ENCODE results near the gene FUT7.

DNA sequence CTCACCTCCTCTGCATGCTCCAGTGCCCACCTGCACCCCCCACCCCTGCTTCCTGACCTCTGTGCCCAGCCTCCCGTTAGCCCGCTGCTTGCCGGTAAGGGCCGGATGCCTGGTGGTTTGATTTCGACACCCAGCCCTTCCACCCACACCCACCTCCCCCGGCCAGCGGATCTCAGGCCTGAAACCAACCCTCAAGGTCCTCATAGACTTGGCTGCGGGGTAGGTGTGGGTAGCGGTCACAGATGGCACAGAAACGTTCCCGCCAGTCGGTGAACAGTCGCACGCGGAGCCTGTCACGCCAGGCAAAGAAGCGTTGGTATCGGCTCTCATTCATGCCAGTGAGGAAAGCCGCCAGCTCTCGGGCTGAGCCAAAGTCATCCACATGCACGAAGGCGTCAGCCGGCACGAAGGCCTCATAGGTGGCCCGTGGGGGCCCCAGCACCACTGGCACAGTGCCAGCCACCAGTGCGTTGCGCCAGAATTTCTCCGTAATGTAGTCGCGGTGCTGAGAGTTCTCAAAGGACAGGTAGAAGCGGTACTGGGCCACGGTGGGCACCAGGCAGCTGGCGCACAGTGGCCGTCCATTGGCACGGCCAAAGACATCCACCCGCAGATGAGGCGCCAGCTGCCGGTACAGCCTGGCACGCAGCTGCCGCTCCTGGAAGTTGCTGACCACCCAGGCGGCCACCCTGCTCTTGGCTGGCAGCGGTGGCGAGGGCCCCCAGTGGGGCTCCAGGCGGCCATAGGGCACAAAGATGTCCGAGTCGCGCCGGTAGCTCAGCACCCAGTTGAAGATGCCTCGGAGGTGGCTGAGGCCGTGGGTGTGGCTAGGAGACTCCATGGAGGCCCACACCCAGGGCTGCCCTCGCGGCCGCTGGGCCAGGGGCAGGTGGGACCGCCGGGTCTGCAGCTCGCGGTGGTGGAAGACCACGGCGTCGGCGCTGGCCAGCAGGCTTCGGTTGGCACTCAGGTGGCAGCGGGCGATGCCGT lies 1.1 kb downstream of the FUT7 start:
- TF ChIP-seq, protein P1, sequence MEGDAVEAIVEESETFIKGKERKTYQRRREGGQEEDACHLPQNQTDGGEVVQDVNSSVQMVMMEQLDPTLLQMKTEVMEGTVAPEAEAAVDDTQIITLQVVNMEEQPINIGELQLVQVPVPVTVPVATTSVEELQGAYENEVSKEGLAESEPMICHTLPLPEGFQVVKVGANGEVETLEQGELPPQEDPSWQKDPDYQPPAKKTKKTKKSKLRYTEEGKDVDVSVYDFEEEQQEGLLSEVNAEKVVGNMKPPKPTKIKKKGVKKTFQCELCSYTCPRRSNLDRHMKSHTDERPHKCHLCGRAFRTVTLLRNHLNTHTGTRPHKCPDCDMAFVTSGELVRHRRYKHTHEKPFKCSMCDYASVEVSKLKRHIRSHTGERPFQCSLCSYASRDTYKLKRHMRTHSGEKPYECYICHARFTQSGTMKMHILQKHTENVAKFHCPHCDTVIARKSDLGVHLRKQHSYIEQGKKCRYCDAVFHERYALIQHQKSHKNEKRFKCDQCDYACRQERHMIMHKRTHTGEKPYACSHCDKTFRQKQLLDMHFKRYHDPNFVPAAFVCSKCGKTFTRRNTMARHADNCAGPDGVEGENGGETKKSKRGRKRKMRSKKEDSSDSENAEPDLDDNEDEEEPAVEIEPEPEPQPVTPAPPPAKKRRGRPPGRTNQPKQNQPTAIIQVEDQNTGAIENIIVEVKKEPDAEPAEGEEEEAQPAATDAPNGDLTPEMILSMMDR (IDR thresholded peaks at IDR 0.05), result no peak
- no peak for TF ChIP-seq POLR2A (IDR thresholded peaks at IDR 0.05)
- TF ChIP-seq EP300 (IDR thresholded peaks at IDR 0.05), result no peak

All from tibial nerve (tissue), 4 donors.